Nucleus accumbens (tissue), 56 donors: ENCODE measurements around the gene KCNQ1OT1.

Source experiments
- DNase-seq, 56 donors: peaks; one replicate each; lab custom pipeline; 2025; lab: John Stamatoyannopoulos, UW

KCNQ1OT1 gene

GRCh38 chr11:2737866-2738265 lies 38.1 kb upstream of the KCNQ1OT1 start:
- DNase-seq = no peak

GRCh38 chr11:2737226-2737590 lies 37.4 kb upstream of the KCNQ1OT1 start:
- DNase-seq = no peak

- no peak for DNase-seq
These were observed 36.9 kb upstream of the KCNQ1OT1 start for GRCh38 chr11:2736577-2737225.

DNA sequence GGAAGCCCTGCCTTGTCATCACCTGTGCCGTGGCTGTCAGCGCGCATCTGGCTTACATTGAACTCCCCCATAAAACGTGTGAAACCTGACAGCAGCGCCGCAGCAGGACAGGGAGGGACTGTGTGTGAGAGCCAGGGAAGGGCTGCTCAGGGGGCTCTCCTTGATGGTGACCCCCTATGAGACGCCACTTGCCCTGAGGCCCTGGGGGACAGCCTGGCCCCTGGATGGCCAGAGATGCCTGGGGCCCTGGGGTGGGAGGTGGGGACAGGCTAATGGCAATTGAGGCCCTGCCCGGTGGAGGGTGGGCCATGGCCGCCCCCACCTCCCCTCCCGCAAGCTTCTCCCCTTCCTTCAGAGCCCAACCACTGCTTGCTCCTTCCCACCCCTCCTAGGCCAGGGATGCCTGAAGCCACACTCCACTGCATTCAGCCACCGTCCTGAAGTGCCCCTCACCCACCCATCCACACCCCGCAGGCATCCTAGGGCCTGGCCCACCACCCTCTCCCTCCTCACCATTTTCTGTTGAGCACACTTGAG lies 35.3 kb upstream of the KCNQ1OT1 start:
- no peak for DNase-seq

GRCh38 chr11:2734181-2735052 lies 34.6 kb upstream of the KCNQ1OT1 start:
- DNase-seq = no peak

DNA sequence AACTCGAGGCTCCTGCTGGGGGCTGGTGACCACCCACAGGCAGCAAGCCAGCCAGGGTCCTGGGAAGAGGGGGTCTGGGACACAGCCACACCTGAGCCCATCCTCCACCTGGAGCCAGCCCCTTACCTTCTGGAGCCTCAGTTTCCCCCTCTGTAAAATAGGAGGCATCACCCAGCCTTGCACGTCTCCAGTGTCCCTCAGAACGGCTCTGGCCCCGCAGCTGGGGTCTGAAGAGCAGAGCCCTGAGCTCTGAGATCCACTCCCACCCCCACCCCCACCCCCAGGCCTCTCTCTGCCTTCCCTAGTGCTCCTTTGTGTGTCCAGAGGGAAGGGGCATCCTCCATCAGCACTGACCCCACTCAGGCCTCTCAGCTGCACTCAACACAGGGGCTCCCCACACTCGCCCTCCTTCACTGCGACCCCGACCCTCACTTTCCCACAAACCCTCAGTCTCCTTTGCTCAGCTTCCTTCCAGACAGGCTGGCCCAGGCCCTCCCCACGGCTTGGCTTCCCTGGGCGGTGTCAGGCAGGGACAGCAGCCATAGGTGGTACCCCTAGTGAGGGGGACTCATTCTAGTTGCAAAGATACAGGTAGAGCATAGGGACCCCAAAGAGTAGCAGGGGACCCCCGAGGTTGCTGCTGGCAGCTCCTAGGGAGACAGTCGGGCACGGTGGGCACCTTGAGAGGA lies 33.3 kb upstream of the KCNQ1OT1 start:
- DNase-seq = no peak

DNA sequence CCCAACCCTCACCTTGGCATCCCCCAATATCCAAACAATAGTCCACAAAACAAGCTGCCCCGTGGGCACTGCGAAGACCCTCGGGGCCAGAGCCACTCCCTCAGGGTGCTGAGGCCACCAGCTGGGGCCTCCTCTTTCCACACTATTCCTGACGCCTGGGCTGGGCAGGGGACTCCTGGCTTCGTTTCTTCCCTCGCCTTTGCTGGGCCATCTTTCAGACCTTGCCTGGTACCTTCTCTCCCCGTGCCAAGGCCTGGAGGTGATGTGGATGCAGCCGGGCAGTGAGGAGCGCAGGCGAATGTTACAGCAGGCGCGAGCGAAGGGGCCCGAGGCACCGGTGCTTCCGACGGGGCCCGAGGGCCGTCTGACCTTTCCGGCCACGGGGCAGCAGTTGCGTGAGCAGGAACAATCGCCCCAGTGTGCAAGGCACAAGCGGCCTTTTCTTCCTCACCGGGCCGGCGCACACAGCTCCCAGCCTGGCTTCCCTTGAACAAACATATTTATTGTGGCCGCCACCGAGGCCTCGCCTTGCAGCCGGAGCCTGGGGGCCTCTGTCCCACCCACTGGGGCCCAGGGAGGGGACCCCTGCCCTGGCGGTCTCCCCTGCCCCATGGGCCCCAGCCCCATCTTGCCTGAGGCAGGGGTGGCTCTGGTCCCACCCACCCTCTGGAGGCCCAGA lies 32.6 kb upstream of the KCNQ1OT1 start:
- DNase-seq = peak in 50 of 56 donors; percentile 21 to 86 (median 62)

DNA sequence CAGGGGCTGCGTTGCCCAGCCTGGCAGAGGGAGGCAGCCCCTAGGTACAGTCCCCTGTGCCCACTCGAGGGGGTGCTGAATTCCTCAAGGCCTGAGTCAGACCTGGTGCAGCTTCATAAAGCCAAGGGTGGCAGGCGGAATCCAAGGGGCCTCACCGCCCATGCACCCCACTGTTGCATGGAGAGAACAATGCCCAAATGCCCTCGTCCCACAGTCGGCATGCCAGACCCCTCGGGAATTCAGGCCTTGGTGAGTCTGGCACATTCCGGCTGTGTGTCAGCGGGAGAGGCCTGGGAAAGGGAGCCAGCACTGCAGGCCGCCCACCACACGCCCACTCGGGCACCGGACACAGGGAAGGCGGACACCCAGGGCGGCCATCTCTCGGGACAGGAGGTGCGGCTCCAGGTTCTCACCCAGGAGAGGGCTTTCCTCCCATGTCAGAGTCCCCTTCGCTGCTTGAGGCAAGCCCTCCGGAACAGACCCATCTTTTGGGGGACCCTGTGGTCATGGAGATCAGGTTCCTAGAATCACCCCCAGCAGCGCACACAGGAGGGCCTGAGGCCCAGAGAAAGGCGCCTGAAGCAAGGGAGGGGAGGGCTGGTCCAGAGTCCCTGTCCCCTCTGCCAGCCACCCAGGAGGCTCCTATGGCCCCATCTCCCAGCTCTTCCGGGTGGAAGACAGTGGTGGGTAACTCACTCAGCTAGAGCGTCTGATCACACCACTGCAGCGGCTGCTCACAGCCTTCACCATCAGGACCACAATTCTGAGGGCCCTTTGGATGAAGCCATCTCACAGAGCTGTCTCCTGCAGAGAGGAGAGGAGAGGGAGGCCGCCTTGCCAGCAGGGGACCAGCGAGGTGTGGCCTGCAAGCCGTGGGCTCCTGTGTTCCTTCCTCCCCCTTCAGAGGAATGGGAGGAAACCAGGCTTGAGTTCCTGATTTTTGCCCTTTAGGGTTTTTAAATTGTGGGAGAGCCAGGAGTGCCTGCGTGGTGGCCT lies 31.6 kb upstream of the KCNQ1OT1 start:
- peak in 1 of 56 donors; percentile 40 for DNase-seq

DNA sequence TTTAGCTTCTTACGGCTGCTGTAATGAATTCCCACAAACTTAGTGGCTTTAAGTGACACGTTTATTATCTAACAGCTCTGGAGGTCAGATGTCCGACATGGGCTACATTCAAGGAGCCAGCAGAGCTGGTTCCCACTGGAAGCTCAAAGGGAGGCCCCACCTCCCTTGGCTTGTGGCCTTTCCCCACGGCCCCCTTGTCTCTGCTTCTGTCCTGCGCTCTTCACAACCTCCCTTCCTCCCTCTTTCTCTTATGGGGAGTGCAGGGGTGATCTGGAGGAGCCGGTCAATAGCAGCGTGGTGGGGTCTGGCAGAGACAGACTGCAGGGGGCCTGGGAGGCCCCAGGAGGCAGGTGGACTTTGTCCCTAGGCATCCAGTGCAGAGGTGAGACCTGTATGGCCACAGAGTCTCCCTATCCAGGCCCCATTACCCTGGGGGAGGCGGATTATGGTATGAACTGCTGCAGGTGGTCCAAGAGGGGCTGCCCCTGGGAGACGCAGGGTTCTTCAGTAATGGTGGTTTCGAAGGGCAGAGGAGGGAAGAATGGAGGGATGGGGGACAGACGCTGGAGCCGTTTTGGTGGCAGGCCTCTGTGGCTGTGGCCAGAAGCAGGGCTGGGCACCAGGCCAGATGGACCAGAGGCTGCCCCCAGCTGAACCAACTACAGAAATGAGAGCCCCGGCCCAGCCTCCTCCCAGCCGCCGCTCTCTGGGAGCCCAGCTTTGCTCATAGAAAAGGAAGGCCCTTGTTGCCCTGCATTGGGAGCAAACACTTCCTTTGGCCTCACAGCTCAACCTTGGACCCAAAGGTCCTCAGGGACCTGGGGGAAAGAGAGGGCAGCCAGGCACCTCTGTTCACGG lies 30.7 kb upstream of the KCNQ1OT1 start:
- peak in 43 of 56 donors; percentile 10 to 74 (median 42) for DNase-seq

DNA sequence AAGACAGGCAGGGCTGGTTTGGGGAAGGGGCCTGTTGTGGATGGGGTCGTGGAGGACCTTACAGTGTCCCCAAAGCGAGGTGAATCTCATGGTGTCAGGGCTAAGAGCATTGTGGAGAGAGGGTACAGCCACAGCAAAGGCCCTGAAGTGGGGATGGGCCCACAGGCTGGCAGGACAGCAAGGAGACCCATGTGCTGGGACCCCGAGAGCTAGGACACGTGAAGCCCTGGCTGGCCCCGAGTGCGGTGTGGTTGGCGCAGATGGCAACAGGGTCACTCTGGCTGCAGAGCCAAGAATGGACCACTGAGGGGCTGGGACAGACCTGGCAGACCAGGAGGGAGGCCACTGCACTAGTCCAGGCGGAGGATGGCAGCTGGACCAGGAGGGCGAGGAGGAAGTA lies 30.0 kb upstream of the KCNQ1OT1 start:
- peak in 3 of 56 donors; percentile 17 to 61 (median 52) for DNase-seq

DNA sequence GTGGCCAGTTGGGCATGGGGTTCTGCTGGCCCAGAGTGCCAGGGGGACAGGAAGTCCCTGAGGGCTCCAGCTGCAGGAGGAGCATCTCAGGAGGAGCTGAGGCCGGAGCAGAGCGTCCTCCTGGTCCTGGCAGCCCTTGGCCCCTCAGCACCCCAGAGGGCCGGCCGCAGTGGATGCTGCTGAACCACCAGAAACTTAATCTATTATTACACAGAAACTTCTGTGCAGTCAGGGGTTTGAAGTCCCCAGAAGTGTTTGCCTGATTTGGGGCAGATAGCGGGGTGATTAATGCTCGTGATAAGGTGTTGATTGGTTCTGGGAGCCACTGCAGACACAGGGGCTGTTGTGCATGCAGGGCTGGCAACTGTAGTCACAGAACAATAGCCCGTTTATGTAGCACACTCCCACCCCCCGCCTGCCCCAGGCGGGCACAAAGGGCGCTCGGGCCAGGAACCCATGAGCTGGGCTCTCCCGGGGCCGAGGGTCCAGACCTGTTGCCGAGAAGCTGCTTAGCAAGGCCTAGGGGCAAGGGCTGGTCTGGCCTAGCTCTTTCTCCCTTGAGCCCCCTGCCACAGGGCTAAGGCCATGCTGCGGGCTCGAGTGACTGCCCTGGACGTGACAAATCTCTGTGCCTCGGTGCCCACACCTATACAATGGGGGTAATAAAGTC lies 29.0 kb upstream of the KCNQ1OT1 start:
- DNase-seq = peak in 52 of 56 donors; percentile 39 to 93 (median 80)

DNA sequence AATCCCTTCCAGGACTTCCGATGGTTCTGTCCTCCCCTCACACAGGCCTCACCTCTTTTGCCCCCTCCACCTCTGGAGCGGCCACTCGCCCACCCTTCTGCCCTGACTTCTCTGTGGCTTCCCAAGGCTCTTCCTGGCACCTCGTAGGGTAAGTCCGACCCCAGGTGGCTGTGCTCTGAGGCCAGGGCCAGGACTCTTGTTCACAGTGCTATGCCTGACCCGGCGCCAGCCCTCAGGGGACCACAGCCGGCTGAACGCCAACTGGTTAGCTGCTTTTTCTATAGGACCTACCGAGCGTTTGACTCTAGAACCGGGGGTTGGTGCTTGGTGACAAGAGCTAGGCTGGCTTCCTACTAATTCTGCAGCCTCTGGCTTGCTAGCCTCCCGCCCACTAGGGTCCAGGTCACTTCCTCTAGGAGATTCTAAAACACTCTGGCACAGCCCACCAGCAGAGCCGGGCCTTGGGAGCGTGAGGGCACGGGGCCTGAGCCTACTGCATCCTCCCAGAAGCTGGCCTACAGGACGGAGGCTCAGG lies 28.4 kb upstream of the KCNQ1OT1 start:
- DNase-seq = peak in 1 of 56 donors; percentile 63

DNA sequence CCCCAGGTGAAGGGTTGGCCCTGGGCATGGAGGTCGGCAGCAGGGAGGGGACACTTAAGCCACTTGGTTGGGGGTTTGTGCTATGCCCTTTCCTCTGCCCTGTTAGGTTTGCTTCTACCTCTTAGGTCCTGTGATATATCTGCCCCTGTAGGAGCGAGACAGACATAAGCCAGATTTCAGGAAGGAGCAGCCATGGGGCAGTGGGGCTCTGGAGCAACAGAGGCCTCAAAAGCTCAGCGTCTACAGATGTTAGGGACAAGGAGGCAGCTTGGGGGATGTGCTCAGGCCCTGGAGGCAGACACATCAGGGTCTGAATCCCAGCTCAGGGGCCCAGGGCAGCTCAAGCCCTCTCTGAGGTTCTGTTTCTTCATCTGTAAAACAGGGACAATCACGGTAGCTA lies 27.2 kb upstream of the KCNQ1OT1 start:
- no peak for DNase-seq

- no peak for DNase-seq
These were observed 25.8 kb upstream of the KCNQ1OT1 start for GRCh38 chr11:2725368-2726300.

GRCh38 chr11:2724653-2725367 lies 25.0 kb upstream of the KCNQ1OT1 start:
- no peak for DNase-seq

DNA sequence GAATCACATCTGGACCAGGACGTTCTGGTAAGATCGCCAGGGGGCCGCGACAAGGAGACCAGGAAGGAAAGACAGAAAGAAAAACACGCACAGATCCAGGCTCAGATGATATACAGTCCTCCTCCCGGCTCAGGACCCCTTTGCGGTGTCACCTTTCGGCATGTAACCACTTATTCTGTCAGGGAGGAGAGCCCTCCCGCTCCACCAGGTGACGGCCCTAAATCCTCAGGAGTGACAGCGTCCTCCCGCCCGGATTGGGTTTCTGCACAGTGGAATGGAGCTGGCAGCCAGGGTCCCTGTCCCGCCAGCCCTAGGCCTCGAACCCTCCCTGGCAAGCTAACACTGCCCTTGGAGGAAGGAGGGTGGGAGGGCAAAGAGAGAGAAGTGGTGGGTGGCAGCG lies 24.3 kb upstream of the KCNQ1OT1 start:
- DNase-seq = no peak
